B cell (primary cell): ENCODE data around the gene B9D2. TPM values are rescaled to one million over a fixed set of nuclear protein-coding genes. Genes with fewer than 3 reads are reported as not detected.

Experiments
- ATAC-seq: fragments of 200-7000 bp; cut with Tn5 transposase; one replicate; pipeline ENCODE4 v1.10.0; 2021; ENCODE audit warnings: low read depth, mild to moderate bottlenecking, moderate number of reproducible peaks, moderate library complexity
- CTCF ChIA-PET: fragments of 350-600 bp; sonication (Branson Sonifier 250); formaldehyde crosslinking; loops from one replicate; lab custom pipeline; 2021; ENCODE audit warnings: antibody characterized with exemption, inconsistent platforms; lab: Charles Lee
- POLR2A ChIA-PET: fragments of 350-600 bp; sonication (Branson Sonifier 250); formaldehyde crosslinking; loops from one replicate; lab custom pipeline; 2021; ENCODE audit warnings: antibody characterized with exemption; lab: Charles Lee
- DNase-seq: peaks from one replicate; pipeline ENCODE4 v3.0.0; 2013
- H2AFZ ChIP-seq: 2 replicates; pipeline ENCODE4 v1.6.1; 2012; ENCODE audit warnings: mild to moderate bottlenecking, low read depth, low read length; ENCODE audit not compliant: insufficient read depth, poor library complexity, severe bottlenecking
- H3K27ac ChIP-seq, 2 donors: 1 replicate in 1 of 2; 2 replicates in 1 of 2; pipeline ENCODE4 v1.5.1; 2012 to 2013; ENCODE audit warnings: low read length in 2 of 2, mild to moderate bottlenecking in 2 of 2, moderate library complexity in 1 of 2
- H3K27me3 ChIP-seq, 4 experiments: fragments of 200-600 bp in 1 of 4; sonication (generic) in 1 of 4; replicated peaks in 1 of 4; 1 replicate in 2 of 4; 2 replicates in 2 of 4; pipeline versions ENCODE4 v1.6.1 to v1.7.0; 2013 to 2016; ENCODE audit warnings: low read length in 3 of 4, mild to moderate bottlenecking in 2 of 4, mixed read lengths in 1 of 4, moderate library complexity in 1 of 4; ENCODE audit not compliant: insufficient read depth in 4 of 4, control insufficient read depth in 3 of 4; ENCODE audit errors: control extremely low read depth in 1 of 4
- H3K36me3 ChIP-seq, 2 experiments: replicated peaks in 1 of 2; 1 replicate in 1 of 2; 2 replicates in 1 of 2; pipeline versions ENCODE4 v1.6.1 to v1.7.1; 2013; ENCODE audit warnings: low read length in 1 of 2; ENCODE audit not compliant: insufficient read depth in 2 of 2, control insufficient read depth in 1 of 2; ENCODE audit errors: control extremely low read depth in 1 of 2, extremely low read depth in 1 of 2
- H3K4me1 ChIP-seq, 2 donors: fragments of 200-600 bp in 1 of 2; sonication (generic) in 1 of 2; 1 replicate in 1 of 2; 2 replicates in 1 of 2; pipeline versions ENCODE4 v1.5.1 to v1.6.1; 2013 to 2017; ENCODE audit warnings: low read length in 2 of 2; ENCODE audit not compliant: control insufficient read depth in 2 of 2, insufficient read depth in 2 of 2
- H3K4me2 ChIP-seq: replicated peaks from 2 replicates; pipeline ENCODE3; 2012; ENCODE audit warnings: mild to moderate bottlenecking, low read depth, low read length; ENCODE audit not compliant: poor library complexity, severe bottlenecking
- H3K4me3 ChIP-seq, 5 experiments: fragments of 200-600 bp in 1 of 5; sonication (generic) in 1 of 5; 1 replicate in 3 of 5; 2 replicates in 2 of 5; pipeline versions ENCODE4 v1.5.1 to v1.7.0; 2011 to 2016; ENCODE audit warnings: low read length in 4 of 5, mild to moderate bottlenecking in 4 of 5, low read depth in 2 of 5, control low read depth in 1 of 5, moderate library complexity in 1 of 5; ENCODE audit not compliant: insufficient read depth in 1 of 5; ENCODE audit errors: control extremely low read depth in 1 of 5, extremely low read depth in 1 of 5
- H3K79me2 ChIP-seq: fragments of 200-600 bp; sonication (generic); one replicate; pipeline ENCODE4 v1.6.0; 2016; ENCODE audit warnings: low read length; ENCODE audit not compliant: control insufficient read depth, insufficient read depth
- H3K9ac ChIP-seq: fragments of 200-600 bp; sonication (generic); 2 replicates; pipeline ENCODE4 v1.6.1; 2017; ENCODE audit warnings: mild to moderate bottlenecking, low read length, moderate library complexity
- H3K9me3 ChIP-seq, 3 donors: one replicate each; pipeline versions ENCODE4 v1.6.1 to v1.7.1; 2013; ENCODE audit warnings: low read length in 2 of 3; ENCODE audit not compliant: control insufficient read depth in 2 of 3, insufficient read depth in 1 of 3; ENCODE audit errors: control extremely low read depth in 1 of 3
- H4K20me1 ChIP-seq: 2 replicates; pipeline ENCODE4 v1.6.0; 2012; ENCODE audit warnings: mild to moderate bottlenecking, low read length; ENCODE audit not compliant: insufficient read depth, control insufficient read depth, poor library complexity, severe bottlenecking
- H3K27ac Mint-ChIP-seq: one replicate; pipeline ENCODE4 v1.8.0; 2021; ENCODE audit warnings: mixed read lengths
- H3K27me3 Mint-ChIP-seq: one replicate; pipeline ENCODE4 v1.8.0; 2021; ENCODE audit warnings: mixed read lengths
- H3K4me1 Mint-ChIP-seq: one replicate; pipeline ENCODE4 v1.8.0; 2021; ENCODE audit warnings: mixed read lengths
- H3K4me3 Mint-ChIP-seq: one replicate; pipeline ENCODE4 v1.8.0; 2021; ENCODE audit warnings: mixed read lengths
- H3K9me3 Mint-ChIP-seq: one replicate; pipeline ENCODE4 v1.8.0; 2022; ENCODE audit warnings: mixed read lengths; ENCODE audit not compliant: insufficient read depth
- EZH2 ChIP-seq: IDR thresholded peaks from 2 replicates; pipeline ENCODE4 v1.6.1; 2012; ENCODE audit warnings: borderline replicate concordance, low read depth, mild to moderate bottlenecking, moderate library complexity, low read length; ENCODE audit not compliant: insufficient read depth, poor library complexity, severe bottlenecking
- WGBS: methylation state at CpG from one replicate; pipeline ENCODE4 v1.1.5; 2013; ENCODE audit warnings: missing lambda C conversion rate; ENCODE audit not compliant: insufficient coverage; 5-methylcytosine and 5-hydroxymethylcytosine counted together
- intact Hi-C: fragments of 100-400 bp; cut with micrococcal nuclease; formaldehyde crosslinking; loops from one replicate; pipeline ENCODE4 v1.10.0; 2022
- polyA plus RNA-seq: library from polyadenylated mRNA; depleted of rRNA; stranded (reverse); fragments of >200 nt; gene quantifications from 2 replicates; pipeline ENCODE4 v1.2.3, GENCODE V29; 2012
- total RNA-seq, 2 donors: library from RNA; stranded (reverse); fragments of 120-200 nt in 1 of 2; gene quantifications; 1 replicate in 1 of 2; 2 replicates in 1 of 2; pipeline versions ENCODE4 v1.2.3 to v1.2.4, GENCODE V29; 2013 to 2022
- TF ChIP-seq, protein P1 (sequence below): fragments of 200-600 bp; IDR thresholded peaks from one replicate; pipeline ENCODE4 v1.8.0; 2022; ENCODE audit warnings: antibody characterized with exemption, mild to moderate bottlenecking

Gene B9D2
- total and polyA plus RNA-seq, 2 donors (not counting 1 experiment from before 2014, with no cell fraction given), result 9.9 to 17.5 TPM

GRCh38 chr19:41410336-41411054 is 46.5 kb upstream of the B9D2 start:
- no peak for TF ChIP-seq EZH2
- TF ChIP-seq, protein P1, sequence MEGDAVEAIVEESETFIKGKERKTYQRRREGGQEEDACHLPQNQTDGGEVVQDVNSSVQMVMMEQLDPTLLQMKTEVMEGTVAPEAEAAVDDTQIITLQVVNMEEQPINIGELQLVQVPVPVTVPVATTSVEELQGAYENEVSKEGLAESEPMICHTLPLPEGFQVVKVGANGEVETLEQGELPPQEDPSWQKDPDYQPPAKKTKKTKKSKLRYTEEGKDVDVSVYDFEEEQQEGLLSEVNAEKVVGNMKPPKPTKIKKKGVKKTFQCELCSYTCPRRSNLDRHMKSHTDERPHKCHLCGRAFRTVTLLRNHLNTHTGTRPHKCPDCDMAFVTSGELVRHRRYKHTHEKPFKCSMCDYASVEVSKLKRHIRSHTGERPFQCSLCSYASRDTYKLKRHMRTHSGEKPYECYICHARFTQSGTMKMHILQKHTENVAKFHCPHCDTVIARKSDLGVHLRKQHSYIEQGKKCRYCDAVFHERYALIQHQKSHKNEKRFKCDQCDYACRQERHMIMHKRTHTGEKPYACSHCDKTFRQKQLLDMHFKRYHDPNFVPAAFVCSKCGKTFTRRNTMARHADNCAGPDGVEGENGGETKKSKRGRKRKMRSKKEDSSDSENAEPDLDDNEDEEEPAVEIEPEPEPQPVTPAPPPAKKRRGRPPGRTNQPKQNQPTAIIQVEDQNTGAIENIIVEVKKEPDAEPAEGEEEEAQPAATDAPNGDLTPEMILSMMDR, result no peak
- ChIA-PET CTCF (no interaction called here), POLR2A (no interaction called here)
- no peaks in the 10 kb centered on the region for H3K9me3 Mint-ChIP-seq
- H3K27me3 Mint-ChIP-seq, result no peaks in the 10 kb centered on the region
- ATAC-seq, result no peak
- 98% methylated on average over 21 of the region's 23 CpGs for WGBS
- H3K9ac ChIP-seq, result no peak overlapping the region
- no peaks in the 10 kb centered on the region for H3K9me3 ChIP-seq
- no peak overlapping the region for H2AFZ ChIP-seq
- H3K27ac Mint-ChIP-seq, result no peak overlapping the region
- DNase-seq, result no peak
- H3K4me1 ChIP-seq, result peaks cover 6 to 9% of the 10 kb centered on the region in 2 donors
- H3K4me2 ChIP-seq, result peak overlapping the region; percentile 40
- no peak overlapping the region for H3K4me3 Mint-ChIP-seq
- peaks cover 0 to 41% of the 10 kb centered on the region in 2 experiments for H3K36me3 ChIP-seq
- peaks cover 27% of the 10 kb centered on the region for H3K79me2 ChIP-seq
- no peak overlapping the region for H3K4me3 ChIP-seq
- H3K27me3 ChIP-seq, result no peaks in the 10 kb centered on the region
- no peak overlapping the region for H3K27ac ChIP-seq
- H3K4me1 Mint-ChIP-seq, result peaks cover 16% of the 10 kb centered on the region
- intact Hi-C loops, result no loop called here
- H4K20me1 ChIP-seq, result no peaks in the 10 kb centered on the region

- Histone ChIP-seq H2AFZ (no peak overlapping the region), H3K4me2 (no peak overlapping the region)
- peaks cover 18% of the 10 kb centered on the region for H3K4me1 Mint-ChIP-seq
Measured at GRCh38 chr19:41409288-41409687, 45.3 kb upstream of the B9D2 start.

More at GRCh38 chr19:41409288-41409687, 45.3 kb upstream of the B9D2 start:
- H3K9me3 Mint-ChIP-seq, result no peaks in the 10 kb centered on the region
- H3K27me3 Mint-ChIP-seq, result no peaks in the 10 kb centered on the region
- H3K79me2 ChIP-seq, result peaks cover 28% of the 10 kb centered on the region
- H3K4me1 ChIP-seq, result peaks cover 6 to 9% of the 10 kb centered on the region in 2 donors
- no peaks in the 10 kb centered on the region for H4K20me1 ChIP-seq
- ChIA-PET CTCF (interaction anchor here (0.6 to 1.2 kb wide), 2 partner anchors 154 to 1063 kb away, joined by 3 read pairs; no protein-coding TSS in a partner anchor), POLR2A (no interaction called here)
- no peak overlapping the region for H3K9ac ChIP-seq
- H3K4me3 ChIP-seq, result no peak overlapping the region
- no peaks in the 10 kb centered on the region for H3K9me3 ChIP-seq
- no peak for TF ChIP-seq EZH2
- TF ChIP-seq, protein P1, result no peak
- 93% methylated on average over 4 of the region's 4 CpGs for WGBS
- H3K4me3 Mint-ChIP-seq, result no peak overlapping the region
- no peaks in the 10 kb centered on the region for H3K27me3 ChIP-seq
- DNase-seq (no peak), ATAC-seq (no peak)
- peaks cover 0 to 30% of the 10 kb centered on the region in 2 experiments for H3K36me3 ChIP-seq
- no peak overlapping the region for H3K27ac Mint-ChIP-seq
- intact Hi-C loops, result no loop called here
- H3K27ac ChIP-seq, result no peak overlapping the region
